Measurements from ENCODE around the gene ZKSCAN4.

DNA sequence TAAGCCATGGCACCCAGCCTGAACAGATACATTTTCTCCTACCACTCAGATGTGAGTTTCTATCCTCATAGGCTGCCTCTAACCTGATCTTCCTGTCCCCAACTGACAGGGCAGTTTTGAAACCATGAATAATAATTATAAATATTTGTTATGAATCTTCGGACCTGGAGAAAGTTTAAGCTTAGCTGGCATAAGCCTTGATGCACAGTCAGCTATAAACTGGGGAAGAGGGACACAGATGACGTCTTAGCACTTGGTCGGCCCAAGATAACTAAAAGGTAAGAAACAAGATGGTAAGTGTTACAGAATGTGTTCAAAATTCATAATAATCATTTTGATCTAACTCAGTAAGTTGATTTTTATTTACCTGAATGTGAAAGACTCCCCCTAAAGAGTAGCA, 8.1 kb downstream of the ZKSCAN4 start:
- TF ChIP-seq, protein P1, sequence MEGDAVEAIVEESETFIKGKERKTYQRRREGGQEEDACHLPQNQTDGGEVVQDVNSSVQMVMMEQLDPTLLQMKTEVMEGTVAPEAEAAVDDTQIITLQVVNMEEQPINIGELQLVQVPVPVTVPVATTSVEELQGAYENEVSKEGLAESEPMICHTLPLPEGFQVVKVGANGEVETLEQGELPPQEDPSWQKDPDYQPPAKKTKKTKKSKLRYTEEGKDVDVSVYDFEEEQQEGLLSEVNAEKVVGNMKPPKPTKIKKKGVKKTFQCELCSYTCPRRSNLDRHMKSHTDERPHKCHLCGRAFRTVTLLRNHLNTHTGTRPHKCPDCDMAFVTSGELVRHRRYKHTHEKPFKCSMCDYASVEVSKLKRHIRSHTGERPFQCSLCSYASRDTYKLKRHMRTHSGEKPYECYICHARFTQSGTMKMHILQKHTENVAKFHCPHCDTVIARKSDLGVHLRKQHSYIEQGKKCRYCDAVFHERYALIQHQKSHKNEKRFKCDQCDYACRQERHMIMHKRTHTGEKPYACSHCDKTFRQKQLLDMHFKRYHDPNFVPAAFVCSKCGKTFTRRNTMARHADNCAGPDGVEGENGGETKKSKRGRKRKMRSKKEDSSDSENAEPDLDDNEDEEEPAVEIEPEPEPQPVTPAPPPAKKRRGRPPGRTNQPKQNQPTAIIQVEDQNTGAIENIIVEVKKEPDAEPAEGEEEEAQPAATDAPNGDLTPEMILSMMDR (optimal IDR thresholded peaks at IDR 0.05 in 1 of 3, IDR thresholded peaks at IDR 0.05 in 1 of 3, conservative IDR thresholded peaks at IDR 0.05 in 1 of 3; ENCODE audit: extremely low read depth in 1 of 3, insufficient read depth in 2 of 3, low read length in 3 of 3): no peak
- TF ChIP-seq EZH2 (IDR thresholded peaks at IDR 0.05; ENCODE audit: low read length): no peak

Data from keratinocyte (primary cell).